Measurements from ENCODE around the gene GPR33. TPM values are rescaled to one million over a fixed set of nuclear protein-coding genes. Genes with fewer than 3 reads are reported as not detected.

The GPR33 gene
- total RNA-seq, 2 experiments from 2014 or later = not detected

Other genes with a start within 250 kb of the GPR33 start
- gene HEATR5A, start 67.5 kb downstream of the GPR33 start, total RNA-seq = 10 to 100 TPM; 17.1 to 18.2 TPM
- 10 to 100 TPM; 31.3 to 35.2 TPM for gene DTD2, start 30.5 kb downstream of the GPR33 start, total RNA-seq
- 10 to 100 TPM; 10.2 to 12.5 TPM for gene NUBPL, start 73.4 kb upstream of the GPR33 start, total RNA-seq